Stimulated activated CD4-positive, alpha-beta T cell treated with anti-CD3 and anti-CD28 coated beads, Interleukin-1b, Interleukin-23, amount 100 ng/mL, for 1 hour (primary cell): ENCODE results near the gene PLD4.
A peak's percentile ranks its signal among the peaks of the same experiment; 100 is the strongest.

ENCODE experiments used
- DNase-seq, 2 donors: peaks; one replicate each; pipeline ENCODE4 v3.0.0-alpha.2; 2020; ENCODE audit warnings: low read depth in 2 of 2

Gene PLD4

DNA sequence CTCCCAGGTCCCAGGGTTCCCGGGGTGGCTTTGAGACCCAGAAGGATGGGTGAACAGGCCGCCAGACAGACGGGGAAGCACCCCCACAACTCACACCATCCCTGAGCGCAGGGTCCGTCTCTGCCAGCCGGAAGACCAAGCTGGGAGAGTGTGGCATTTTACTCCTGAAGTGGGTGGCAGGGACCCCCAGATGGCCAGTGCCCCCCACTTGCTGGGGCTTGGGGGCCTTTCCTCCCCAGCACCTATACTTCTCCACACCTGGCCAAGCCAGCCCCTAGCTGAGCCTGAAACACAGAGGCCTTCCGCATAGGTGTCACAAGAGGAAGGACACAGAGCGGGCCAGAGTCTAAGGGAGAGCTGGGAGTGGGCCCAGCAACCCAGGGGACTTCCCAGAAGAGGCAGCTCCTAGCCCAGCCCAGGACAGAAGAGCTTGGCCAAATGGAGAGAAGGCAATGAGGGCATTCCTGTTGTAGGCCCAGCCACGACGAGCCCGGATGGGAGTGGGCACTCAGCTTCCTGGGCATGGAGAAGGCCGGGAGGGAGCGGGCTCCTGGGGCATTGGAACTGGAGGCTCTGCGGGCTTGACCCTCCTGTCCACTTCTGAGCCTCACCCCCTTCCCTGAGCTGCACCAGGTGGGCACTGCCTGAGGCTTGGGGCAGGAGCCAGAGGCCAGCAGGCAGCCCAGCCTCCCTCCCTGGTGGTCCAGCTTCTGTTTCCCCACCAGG is 50.1 kb downstream of the PLD4 start:
- no peak for DNase-seq

DNA sequence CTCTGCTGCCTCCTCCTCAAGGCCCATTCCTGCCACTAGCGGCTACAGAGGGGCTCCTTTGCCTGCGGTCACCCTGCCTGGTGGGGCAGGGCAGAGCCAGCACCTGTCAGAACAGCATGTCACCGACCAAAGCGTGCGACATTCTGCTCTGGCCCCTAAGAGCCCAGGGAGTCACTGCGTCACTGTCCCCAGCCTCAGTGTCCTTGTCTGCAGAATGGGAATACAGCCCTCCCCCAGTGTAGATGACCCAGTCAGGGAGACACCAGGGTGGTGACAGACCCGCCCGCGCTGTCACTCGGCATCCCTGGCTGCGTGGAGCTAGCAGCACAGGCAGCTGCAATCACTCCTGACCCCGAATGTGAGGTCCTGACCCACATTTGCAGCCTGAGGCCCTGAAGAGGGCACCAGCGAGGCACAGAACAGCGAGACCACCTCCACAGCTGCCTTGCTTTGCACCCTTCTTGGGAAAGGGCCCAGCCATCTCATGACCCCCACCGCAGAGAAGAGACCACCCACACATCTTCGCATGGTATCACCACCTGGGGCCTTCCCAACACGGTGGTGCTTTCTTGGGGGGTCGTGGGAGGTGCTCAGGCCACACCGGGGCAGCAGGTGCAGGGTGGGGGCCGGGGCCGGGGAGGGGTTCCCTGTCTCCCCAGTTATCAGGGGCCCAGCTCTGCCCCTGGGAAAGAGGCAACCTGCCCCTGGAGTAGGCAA is 51.0 kb downstream of the PLD4 start:
- no peak for DNase-seq

DNA sequence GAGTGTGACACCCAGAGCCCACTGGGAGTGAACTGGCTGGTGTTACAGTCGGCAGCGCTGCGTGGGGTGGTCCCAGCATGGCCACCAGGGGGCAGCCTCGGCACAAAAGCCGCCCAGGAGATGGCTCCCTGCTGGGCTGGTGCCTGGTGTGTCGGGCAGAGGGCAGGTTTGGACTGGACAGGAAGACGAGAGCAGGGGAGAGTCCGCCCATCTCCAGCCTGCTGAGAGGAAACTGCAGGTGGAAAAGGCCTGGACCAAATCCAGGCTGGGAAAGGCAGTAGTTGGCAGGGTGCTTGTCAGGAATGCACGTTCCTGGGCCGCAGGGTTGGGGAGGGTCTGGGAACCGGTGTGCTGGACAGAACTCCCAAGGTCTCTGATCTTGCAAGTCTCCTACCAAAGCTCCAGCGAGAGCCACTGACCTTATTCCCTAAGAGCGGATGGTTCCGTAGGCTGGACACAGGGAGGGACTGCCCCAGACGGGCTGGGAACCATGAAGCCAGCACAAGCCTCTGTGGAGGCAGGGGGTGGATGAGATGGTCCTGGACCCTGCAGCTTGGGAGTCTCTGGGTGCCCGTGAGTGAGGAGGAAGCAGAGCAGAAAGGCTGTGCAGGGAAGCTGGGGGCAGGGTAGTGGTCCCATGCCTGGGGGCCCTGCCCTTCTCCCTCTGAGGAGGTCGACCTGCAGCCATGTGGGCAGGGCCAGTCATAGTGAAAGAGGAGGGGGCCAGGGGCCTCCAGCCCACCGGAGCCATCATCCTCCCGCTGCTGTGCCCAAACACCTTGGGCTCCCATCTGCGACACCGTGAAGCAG is 51.7 kb downstream of the PLD4 start:
- DNase-seq, result peak; percentile 73 to 86

DNA sequence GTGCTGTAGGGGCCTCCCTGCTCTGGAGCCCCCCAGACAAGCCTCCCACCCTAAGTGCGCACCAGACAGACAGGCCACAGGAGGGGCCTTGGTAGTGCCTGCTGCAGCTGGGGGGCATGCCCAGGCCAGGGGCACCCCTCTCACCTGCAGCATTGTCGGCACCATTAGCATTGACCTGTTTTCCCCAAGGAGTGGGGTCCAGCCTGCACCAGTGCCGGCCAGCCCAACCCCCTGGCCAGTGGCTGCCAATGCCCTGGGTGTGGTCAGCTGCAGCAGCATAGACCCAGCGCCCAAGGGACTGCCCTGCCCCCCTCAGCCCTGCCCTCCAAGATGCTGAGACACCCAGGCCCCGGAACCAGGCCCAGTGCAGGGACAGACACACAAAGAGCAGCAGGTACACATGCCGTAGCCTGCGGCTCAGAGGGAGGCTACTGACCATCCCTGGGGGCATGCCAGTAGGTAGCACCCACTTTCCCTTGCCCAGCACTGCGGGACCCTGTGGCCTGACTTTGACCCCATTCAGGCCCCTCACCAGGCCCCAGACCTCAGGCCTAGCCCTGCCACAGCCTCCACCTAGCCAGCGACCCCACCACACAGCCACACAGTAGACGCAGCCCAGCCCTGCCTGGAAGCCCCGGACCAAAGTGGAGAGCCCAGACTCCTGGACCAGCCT is 52.5 kb downstream of the PLD4 start:
- DNase-seq, result no peak

DNA sequence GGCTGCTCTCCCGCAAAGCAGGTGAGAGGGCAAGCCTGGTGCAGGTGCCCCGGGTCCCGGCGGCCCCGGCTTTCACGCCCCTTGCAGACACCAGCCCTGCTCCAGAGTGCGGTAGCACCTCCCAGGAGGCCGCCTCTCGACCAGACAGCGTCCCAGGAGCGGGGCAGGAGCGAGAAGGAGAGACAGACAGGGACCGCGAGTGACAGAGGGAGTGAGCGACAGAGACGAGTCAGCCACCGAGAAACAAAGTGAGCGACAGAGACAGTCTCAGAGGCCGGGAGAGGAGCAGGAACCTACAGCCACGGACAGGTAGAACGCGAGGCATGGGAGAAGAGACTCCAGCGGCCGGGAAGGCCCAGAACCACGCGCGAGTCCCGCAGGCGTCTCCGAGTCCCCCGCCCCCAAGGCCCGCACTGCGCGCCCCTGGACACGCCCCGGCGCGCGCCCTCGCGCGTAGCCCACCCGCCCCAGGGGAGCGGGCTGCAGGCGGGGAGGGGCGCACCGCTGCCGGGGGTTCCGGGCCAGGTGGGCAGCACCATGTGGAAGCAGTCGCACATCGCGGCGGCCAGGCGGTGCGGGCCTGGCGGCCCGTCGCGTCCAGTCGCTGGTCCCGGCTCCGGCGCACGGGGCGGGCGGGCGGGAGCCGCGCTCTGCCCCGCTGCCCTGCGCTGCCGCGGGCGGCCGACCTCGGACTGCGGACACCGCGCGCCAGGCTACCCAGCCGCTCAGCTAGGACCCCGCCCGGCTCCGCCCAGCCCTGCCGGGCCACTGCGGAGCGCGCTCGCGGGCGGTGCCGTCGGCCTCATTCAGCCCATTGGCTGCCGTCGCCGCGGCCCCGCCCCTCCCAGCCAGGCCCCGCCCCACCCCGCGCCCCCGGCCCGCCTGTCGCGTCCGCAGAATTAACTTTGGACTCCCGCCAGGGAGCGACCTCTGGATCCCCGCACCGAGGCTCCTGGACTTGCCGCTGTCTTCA is 53.3 kb downstream of the PLD4 start, which contains the start of gene AHNAK2:
Gene AHNAK2, minus strand, starts transcription at position 694 of the 973 bp plus-strand sequence. Its CDS starts 137 bp downstream, at position 557.
- DNase-seq, result peak in 1 of 2 donors; percentile 9

DNA sequence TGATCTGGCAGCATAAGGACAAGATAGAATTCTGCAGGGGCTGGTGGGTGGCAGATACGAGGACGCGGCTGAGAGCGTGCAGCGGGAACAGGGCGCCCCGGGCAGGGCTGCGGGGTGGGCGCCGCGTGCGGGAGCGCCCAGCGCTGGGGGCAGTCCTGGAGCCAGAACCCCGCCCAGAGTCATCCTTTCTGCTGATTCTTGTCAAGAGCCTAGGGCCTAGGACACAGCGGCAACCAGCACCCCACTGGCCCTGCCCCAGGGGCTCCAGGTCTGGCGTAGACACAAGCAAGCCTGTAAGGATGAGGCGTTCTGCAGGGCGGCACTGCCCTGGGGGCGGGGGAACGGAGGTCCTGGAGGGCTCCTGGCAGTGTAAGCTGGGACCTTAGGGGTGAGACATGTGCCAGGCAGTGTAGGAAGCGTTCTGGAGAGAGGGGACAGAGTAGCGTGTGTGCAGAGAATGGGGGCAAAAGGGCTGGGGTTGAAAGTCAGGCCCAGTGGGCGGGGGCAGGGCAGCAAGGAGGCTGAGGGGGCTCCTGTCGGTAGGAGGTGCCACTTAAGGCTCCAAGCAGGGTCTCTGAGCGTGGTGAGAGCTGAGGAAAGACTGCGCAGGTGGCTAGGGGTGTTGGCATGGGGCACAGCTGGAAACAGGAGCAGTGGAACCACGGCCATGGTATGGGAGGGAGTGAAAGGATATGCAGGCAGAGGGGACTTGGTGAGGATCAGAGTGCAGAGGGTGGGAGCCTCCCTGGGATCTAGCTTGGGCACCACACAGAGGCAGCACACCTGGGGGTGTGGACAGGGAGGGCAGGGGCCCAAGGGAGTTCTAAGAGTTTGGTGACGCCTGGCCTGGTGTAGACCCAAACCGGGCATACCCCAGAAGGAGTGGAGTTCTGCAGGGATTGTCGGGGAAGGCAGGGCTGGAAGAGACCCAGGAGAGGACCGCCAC is 54.3 kb downstream of the PLD4 start:
- no peak for DNase-seq

DNA sequence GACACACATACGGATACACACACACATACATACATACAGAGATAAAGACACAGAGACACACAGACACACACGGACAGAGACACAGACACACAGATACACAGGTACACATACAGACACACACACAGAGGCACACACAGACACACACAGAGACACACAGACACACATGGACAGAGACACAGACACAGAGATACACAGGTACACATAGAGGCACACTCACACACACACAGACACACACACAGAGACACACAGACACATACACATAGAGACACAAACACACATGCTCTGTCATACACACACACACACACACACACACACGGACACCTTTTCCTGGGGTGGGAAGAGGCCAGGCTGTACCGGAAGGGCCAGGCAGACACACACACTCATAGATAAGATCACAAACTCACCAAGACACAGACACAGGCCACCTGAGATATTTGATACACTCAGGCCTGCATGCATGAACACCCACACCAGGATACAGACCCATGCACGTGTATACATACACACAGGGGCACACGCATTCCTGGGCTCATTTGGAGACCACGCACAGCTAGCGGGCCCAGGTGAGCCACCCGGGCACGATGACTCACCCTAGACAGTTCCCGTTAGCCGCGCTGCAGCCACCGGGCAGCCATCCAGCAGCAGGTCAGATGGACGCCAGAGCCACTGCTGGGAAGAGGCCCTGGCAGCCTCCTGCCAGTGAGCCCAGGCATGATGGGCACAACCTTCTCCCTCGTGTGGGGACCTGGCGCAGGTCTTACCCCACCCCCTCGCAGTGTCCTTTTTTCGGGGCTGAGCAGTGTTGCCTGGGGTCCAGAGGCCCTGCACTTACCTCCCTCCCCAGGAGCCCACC is 55.3 kb downstream of the PLD4 start:
- no peak for DNase-seq

DNA sequence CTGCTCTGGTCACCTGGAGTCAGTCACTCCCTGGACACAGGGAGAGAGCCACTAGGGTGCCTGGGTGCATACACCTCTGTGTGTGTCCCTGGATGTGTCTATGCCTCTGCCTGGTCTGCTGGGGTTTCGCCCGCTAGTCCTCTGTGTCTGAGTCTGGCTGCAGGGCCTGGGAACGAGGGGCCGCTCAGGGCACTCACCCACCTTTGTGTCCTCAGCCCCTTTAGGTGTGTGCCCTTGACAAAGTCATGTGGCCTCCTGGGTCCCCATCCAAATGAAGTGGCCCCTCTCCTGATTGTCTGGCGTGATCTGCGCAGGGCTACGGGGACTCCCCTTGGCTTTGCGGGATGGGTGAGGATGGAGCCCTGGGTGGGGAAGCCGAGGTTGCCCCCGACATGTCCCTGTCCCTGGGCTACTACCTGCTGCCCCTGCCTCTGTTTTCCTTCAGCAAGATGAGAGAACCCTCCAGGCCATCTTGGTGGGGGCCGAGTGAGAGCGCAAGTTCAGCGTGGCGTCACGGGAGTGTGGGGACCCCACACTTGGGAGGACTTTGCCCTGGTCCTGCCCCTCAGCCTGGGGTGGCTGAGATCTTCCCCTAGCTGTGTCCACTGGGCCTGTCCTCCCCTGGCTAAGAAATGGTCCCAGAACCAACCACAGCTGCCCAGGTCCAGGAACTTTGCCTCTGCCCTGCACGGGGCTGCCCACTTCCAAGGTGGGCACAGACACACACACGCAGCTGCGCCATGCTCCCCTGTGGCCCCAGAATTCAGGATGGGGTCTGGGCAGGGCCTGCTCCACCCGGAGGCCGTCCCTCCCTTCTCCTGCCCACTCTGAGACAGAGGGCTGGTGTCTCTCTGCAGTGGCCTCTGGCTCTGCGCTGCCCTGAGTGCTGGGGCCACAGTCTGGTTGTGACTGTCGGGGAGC is 56.2 kb downstream of the PLD4 start:
- no peak for DNase-seq

DNA sequence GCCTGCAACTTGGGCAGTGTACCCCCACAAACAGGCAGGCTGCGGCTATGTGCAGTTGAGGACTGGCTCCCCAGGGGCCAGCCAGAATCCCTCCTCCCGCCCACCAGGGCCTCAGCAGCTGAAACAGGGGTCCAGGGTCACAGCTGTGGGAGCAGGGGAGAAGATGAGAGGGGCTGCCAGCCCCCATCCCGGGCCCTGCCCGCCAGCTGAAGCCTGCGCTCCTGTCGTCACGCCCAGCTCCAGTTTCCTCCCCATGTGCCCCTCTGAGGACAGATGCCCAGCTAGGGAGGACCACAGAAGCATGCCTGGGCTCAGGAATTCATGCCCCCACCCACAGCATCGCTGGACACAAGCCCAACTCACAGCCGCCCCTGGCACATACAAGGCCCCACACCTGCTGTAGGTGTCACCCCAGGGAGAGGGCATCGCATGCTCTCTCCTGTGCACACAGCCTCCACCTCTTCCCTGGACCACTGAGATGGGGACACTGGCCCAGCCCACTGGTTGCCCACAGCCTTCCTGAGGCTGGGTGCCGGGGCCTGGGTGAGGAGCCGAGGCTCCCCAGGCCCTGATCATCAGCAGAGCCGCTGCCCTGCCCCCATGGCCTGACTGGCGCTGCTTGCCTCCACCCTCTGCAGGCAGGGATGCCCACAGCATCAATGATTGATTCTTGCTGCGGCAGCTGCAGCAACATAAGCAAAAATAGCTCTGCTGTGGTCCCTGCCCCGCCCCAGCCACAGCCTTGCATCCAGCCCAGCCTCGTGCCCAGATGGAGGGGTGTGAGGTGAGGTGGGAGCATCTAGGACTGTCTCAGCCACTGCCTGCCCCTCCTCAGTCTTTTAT is 57.2 kb downstream of the PLD4 start:
- no peak for DNase-seq

DNA sequence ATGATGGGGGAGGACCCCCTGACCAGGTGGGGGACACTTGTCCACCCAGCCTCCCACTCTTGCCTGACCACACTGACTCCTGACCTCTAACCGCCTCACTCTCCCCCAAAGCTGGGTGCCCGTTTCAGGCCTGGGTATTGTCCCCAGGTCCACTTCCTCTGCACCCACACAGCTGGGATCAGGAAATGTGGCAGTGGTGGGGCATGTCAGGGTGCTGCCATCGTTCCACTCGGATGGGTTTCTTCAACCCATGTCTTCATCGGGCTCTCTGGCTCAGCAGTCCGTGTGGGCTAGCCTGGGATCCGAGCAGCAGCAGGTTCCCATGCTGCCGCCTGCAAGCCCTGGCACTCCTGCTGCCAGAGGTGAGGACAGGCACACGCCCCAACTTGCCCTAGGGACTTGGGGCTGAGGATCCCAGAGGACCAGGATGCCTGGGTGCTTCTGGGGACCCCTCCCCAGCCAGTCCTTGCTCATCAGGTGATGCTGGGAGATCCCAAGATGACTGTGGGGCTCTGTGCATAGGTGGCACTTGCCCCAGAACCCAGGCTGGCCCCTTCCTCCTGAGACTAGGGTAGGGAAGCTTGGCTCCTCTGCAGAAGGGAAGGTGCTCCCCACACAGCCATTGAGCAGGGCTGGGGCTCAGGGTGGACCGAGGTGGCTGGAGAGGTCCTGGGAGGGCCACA is 58.0 kb downstream of the PLD4 start:
- DNase-seq, result no peak
